ENCODE data around the gene PPP2R5C. TPM values are rescaled to one million over a fixed set of nuclear protein-coding genes. Genes with fewer than 3 reads are reported as not detected.
A peak's percentile ranks its signal among the peaks of the same experiment; 100 is the strongest.

Gene PPP2R5C
- polyA plus RNA-seq, 3 donors = 61.9 to 72.5 (median 64.0) TPM

- H3K27ac Mint-ChIP-seq = peak overlapping the region in 6 of 7 donors; percentile 28 to 89 (median 64)
- no peak overlapping the region for H3K4me3 Mint-ChIP-seq
- H3K27ac ChIP-seq (ENCODE audit: low read depth in 1 of 2, low read length in 2 of 2) = peak overlapping the region; percentile 58 to 66
Measured at GRCh38 chr14:101855958-101856357, 94.4 kb downstream of the PPP2R5C start.

GRCh38 chr14:101856536-101856935 is 95.0 kb downstream of the PPP2R5C start:
- peak in 2 of 3 donors; percentile 53 to 59 for DNase-seq
- Mint-ChIP-seq H3K4me1 (peaks cover 56% of the 10 kb centered on the region), H3K9me3 (no peaks in the 10 kb centered on the region), H3K27ac (peak overlapping the region; percentile 28 to 89 (median 80)), H3K4me3 (no peak overlapping the region), H3K36me3 (peaks cover 47 to 54% of the 10 kb centered on the region in 2 donors), H3K27me3 (ENCODE audit: low read depth in 3 of 3) (no peaks in the 10 kb centered on the region)
- peaks cover 25 to 48% of the 10 kb centered on the region in 2 donors for H3K36me3 ChIP-seq (replicated peaks in 1 of 2; ENCODE audit: control insufficient read depth in 1 of 2, insufficient read depth in 2 of 2, low read length in 2 of 2)
- H3K9ac ChIP-seq (ENCODE audit: insufficient read depth, low read length, poor library complexity, severe bottlenecking) = no peak overlapping the region
- peak overlapping the region in 1 of 2 donors; percentile 66 for H3K27ac ChIP-seq (ENCODE audit: low read depth in 1 of 2, low read length in 2 of 2)
- no CpG with 5 or more reads among the region's 4 CpGs for WGBS (ENCODE audit: insufficient coverage)
- no peaks in the 10 kb centered on the region for H3K27me3 ChIP-seq (ENCODE audit: control insufficient read depth in 2 of 2, insufficient read depth in 2 of 2, low read length in 2 of 2)
- no peak overlapping the region for H2AFZ ChIP-seq (ENCODE audit: insufficient read depth, low read depth, low read length, poor library complexity, severe bottlenecking)
- no peak for TF ChIP-seq CTCF (IDR thresholded peaks at IDR 0.05)
- H4K20me1 ChIP-seq (ENCODE audit: insufficient read depth, low read length) = peaks cover 65% of the 10 kb centered on the region
- peaks cover 49 to 51% of the 10 kb centered on the region in 2 donors for H3K4me1 ChIP-seq (ENCODE audit: control insufficient read depth in 1 of 2, insufficient read depth in 2 of 2, low read length in 2 of 2)
- intact Hi-C loops (cut with micrococcal nuclease) = no loop called here
- no peaks in the 10 kb centered on the region for H3K9me3 ChIP-seq (replicated peaks in 1 of 2; ENCODE audit: control insufficient read depth in 1 of 2, insufficient read depth in 1 of 2, low read length in 2 of 2)
- no peak overlapping the region for H3K4me2 ChIP-seq (replicated peaks; ENCODE audit: extremely low read depth, low read length, poor library complexity, severe bottlenecking)
- no peak overlapping the region for H3K4me3 ChIP-seq (replicated peaks in 1 of 3; ENCODE audit: low read depth in 2 of 3, low read length in 3 of 3)
- H3K79me2 ChIP-seq (ENCODE audit: insufficient read depth, low read length) = peaks cover 94% of the 10 kb centered on the region

More at GRCh38 chr14:101855958-101856357, 94.4 kb downstream of the PPP2R5C start:
- H3K9me3 ChIP-seq (replicated peaks in 1 of 2; ENCODE audit: control insufficient read depth in 1 of 2, insufficient read depth in 1 of 2, low read length in 2 of 2) = no peaks in the 10 kb centered on the region
- peaks cover 20 to 42% of the 10 kb centered on the region in 2 donors for H3K36me3 ChIP-seq (replicated peaks in 1 of 2; ENCODE audit: control insufficient read depth in 1 of 2, insufficient read depth in 2 of 2, low read length in 2 of 2)
- no peak overlapping the region for H3K4me2 ChIP-seq (replicated peaks; ENCODE audit: extremely low read depth, low read length, poor library complexity, severe bottlenecking)
- peaks cover 46 to 49% of the 10 kb centered on the region in 2 donors for H3K36me3 Mint-ChIP-seq
- H3K27me3 Mint-ChIP-seq (ENCODE audit: low read depth in 3 of 3) = no peaks in the 10 kb centered on the region
- H3K79me2 ChIP-seq (ENCODE audit: insufficient read depth, low read length) = peaks cover 94% of the 10 kb centered on the region
- no peak overlapping the region for H3K4me3 ChIP-seq (replicated peaks in 1 of 3; ENCODE audit: low read depth in 2 of 3, low read length in 3 of 3)
- WGBS (ENCODE audit: insufficient coverage) = 20% methylated on average over 1 of the region's 5 CpGs
- H3K4me1 ChIP-seq (ENCODE audit: control insufficient read depth in 1 of 2, insufficient read depth in 2 of 2, low read length in 2 of 2) = peaks cover 54 to 57% of the 10 kb centered on the region in 2 donors
- no peak for TF ChIP-seq CTCF (IDR thresholded peaks at IDR 0.05)
- DNase-seq = no peak
- H3K27me3 ChIP-seq (ENCODE audit: control insufficient read depth in 2 of 2, insufficient read depth in 2 of 2, low read length in 2 of 2) = no peaks in the 10 kb centered on the region
- H3K4me1 Mint-ChIP-seq = peaks cover 62% of the 10 kb centered on the region
- peaks cover 65% of the 10 kb centered on the region for H4K20me1 ChIP-seq (ENCODE audit: insufficient read depth, low read length)
- intact Hi-C loops (cut with micrococcal nuclease) = no loop called here
- H3K9ac ChIP-seq (ENCODE audit: insufficient read depth, low read length, poor library complexity, severe bottlenecking) = no peak overlapping the region
- no peaks in the 10 kb centered on the region for H3K9me3 Mint-ChIP-seq
- H2AFZ ChIP-seq (ENCODE audit: insufficient read depth, low read depth, low read length, poor library complexity, severe bottlenecking) = no peak overlapping the region

Data from CD14-positive monocyte (primary cell).